LNCaP clone FGC (cell line): ENCODE results near the gene MAGIX.
A peak's percentile ranks its signal among the peaks of the same experiment; 100 is the strongest.

Source experiments
- DNase-seq: peaks from one replicate; pipeline ENCODE4 v3.0.0-alpha.2; 2011; ENCODE audit warnings: low read depth
- H3K4me3 ChIP-seq: 2 replicates; pipeline ENCODE4 v1.5.1; 2011; ENCODE audit warnings: mild to moderate bottlenecking, low read depth, low read length, control low read depth
- TF ChIP-seq, protein P1 (sequence below): IDR thresholded peaks from 2 replicates; pipeline ENCODE4 v1.5.1; 2012; ENCODE audit warnings: mild to moderate bottlenecking; ENCODE audit not compliant: control insufficient read depth, insufficient read depth; ENCODE audit errors: extremely low read depth

The MAGIX gene

DNA sequence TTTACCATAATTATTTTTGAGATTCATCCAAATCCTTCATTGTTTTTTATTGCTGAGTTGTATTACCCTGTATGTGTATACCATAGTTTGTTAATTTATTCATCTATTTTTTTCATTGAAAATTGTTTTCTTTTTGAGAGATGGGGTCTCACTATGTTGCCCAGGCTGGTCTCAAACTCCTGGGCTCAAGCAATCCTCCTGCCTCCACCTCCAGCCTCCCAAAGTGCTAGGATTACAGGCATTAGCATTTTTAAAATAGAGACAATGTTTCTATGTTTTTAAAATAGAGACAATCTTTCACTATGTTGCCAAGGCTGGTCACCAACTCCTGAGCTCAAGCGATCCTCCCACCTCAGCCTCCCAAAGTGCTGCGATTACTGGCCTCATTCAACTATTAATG, 1.6 kb upstream of the MAGIX start:
- H3K4me3 ChIP-seq = no peak overlapping the region
- TF ChIP-seq, protein P1, sequence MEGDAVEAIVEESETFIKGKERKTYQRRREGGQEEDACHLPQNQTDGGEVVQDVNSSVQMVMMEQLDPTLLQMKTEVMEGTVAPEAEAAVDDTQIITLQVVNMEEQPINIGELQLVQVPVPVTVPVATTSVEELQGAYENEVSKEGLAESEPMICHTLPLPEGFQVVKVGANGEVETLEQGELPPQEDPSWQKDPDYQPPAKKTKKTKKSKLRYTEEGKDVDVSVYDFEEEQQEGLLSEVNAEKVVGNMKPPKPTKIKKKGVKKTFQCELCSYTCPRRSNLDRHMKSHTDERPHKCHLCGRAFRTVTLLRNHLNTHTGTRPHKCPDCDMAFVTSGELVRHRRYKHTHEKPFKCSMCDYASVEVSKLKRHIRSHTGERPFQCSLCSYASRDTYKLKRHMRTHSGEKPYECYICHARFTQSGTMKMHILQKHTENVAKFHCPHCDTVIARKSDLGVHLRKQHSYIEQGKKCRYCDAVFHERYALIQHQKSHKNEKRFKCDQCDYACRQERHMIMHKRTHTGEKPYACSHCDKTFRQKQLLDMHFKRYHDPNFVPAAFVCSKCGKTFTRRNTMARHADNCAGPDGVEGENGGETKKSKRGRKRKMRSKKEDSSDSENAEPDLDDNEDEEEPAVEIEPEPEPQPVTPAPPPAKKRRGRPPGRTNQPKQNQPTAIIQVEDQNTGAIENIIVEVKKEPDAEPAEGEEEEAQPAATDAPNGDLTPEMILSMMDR = no peak
- no peak for DNase-seq

DNA sequence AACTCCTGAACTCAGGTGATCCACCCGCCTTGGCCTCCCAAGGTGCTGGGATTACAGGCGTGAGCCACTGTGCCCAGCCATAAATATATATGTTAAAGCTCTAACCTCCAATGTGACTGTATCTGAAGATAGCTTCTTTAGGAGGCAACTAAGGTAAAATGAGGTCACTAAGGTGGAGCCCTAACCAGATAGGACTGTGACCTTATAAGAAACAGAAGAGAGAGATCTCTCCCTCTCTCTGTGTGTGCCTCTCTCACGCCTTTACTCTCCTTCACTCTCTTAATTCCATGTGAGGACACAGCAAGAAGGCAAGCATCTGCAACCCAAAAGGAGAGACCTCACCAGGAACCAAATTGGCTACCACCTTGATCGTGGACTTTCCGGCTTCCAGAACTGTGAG, 926 bp upstream of the MAGIX start:
- H3K4me3 ChIP-seq = no peak overlapping the region
- DNase-seq = no peak
- TF ChIP-seq, protein P1 = no peak

DNA sequence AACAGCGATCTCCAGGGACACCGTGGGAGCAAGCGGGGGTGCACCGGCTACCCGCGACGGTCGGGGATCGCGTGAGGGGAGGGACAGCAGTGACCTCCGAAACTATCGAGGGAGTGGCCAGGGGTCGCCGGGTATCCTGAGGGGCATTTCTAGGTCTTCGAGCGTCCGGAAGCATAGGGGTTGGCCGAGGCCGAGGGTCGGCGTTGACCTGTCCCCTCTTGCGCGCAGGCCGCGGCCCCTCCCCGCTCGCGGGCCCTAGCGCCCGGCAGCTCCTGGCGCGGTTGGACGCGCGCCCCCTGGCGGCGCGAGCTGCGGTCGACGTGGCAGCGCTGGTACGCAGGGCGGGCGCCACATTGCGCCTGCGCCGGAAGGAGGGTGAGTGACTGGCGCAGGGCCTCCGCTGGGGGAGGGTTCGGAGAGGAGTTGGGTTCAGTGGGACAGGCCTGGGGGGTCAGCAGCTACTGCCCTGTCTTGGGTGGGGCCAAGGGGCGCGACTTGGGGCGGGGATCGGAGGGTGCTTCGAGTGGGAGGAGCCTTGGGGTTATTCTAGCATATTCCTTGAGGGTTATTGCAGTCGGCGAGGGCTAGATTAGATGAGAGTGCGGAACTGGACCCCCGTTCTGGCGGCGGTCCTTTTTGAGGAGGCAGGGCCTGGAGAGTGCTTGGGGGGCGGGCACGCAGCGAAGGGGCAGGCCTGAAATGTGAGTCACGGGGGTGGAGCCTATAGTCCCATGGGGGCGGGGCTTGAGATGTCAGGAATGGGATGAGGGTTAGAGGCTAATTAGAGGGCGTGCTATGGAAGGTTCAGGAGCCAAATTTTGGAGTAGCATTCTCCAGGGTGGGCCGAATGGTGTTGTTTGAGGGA, 1.2 kb downstream of the MAGIX start:
- peak overlapping the region; percentile 49 for H3K4me3 ChIP-seq
- peak; percentile 40 for DNase-seq
- TF ChIP-seq, protein P1 = peak; percentile 78

DNA sequence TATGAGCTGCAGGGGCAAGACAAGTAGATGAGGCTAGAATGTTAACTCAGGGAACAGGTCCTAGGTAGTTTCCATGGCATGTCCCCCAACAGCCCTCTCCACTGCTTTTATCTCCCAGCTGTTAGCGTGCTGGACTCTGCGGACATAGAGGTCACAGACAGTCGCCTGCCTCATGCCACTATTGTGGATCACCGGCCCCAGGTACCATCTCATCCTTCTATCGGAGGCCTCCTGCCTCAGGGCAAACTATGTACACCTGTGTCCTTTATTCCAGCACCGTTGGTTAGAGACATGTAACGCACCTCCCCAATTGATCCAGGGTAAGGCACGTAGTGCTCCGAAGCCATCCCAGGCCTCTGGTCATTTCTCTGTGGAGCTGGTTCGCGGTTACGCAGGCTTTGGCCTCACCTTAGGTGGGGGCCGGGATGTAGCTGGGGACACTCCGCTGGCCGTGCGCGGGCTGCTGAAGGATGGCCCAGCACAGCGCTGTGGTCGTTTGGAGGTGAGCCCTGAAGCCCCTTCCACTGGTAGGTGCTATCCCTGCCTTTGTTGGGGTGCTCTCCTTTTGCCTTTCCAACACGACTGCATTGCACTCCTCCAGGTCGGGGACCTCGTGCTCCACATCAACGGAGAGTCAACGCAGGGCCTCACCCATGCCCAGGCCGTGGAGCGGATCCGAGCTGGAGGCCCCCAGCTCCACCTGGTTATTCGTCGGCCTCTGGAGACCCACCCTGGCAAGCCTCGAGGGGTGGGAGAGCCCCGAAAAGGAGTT, 2.2 kb downstream of the MAGIX start:
- DNase-seq = no peak
- H3K4me3 ChIP-seq = no peak overlapping the region
- TF ChIP-seq, protein P1 = no peak

DNA sequence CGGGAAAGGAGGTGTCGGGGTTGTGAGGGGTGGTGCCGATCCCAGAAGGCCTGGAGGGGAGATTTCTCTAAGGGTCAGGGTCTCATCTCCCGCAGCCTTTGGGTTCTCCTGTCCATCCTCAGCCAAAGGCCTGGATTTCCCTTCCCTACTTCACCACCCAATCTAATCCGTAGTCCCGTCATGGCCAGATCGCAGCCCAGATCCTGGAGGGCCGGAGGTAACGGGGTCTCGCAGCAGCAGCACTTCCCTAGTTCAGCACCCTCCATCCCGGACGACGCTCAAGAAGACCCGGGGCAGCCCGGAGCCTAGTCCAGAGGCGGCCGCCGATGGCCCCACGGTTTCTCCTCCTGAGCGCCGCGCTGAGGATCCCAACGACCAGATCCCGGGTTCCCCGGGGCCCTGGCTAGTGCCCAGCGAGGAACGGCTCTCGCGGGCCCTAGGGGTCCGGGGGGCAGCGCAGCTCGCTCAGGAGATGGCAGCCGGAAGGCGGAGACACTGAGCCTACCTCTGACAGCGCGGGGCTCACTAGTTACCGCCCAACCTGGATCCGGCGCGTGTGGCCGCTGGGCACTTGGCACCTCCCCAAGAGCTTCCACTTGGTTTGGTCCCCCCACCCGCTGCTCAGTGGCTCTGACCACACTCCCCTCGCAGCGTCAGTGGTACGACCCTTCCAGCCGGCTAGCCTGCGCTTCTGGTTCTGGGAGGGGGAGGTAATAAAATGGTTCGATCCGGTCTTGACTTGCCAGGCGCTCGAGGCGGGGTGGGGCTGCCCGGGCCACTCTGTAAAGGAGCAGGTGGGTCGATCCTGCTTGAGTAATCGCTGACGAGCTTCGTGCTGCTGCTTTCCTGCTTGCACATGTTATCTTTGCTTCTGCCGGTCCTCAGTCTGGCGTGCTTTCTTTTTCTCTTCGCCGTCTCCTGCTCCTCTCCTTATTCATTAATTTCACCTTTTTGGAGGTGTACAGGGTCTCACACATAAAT, 3.6 kb downstream of the MAGIX start:
- DNase-seq = no peak

More for the DNA sequence above, 3.6 kb downstream of the MAGIX start:
- TF ChIP-seq, protein P1 = no peak
- H3K4me3 ChIP-seq = no peak overlapping the region
